ENCODE measurements around the gene SERPINA1.

SERPINA1 gene

DNA sequence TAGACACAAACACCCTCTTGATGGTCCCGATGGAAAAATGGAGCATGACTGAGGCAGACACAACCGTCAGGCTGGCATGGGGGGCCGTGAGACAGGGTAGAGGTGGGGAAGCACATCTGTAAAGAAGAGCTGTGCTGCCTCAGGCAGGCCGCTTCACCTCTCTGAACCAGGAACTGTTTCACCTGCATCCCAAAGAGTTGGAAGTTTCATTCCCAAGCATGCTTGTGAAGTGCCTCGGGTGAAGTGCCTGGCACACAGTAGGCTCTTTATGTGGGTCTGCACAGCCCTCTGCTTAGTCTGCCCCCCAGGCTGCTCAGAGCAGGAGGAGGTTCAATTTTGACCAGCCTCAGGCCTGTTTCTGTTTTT, 685 bp upstream of the SERPINA1 start:
- in situ Hi-C loops (cut with HindIII; ENCODE audit: low pct_ligation_motif_present, low sequenced_read_pairs) = no loop called here
- Histone ChIP-seq H3K27ac (no peak overlapping the region), H3K4me3 (ENCODE audit: low read depth, low read length) (no peak overlapping the region), H3K27me3 (replicated peaks) (no peaks in the 10 kb centered on the region), H3K36me3 (replicated peaks) (no peaks in the 10 kb centered on the region)
- TF ChIP-seq, protein P1, sequence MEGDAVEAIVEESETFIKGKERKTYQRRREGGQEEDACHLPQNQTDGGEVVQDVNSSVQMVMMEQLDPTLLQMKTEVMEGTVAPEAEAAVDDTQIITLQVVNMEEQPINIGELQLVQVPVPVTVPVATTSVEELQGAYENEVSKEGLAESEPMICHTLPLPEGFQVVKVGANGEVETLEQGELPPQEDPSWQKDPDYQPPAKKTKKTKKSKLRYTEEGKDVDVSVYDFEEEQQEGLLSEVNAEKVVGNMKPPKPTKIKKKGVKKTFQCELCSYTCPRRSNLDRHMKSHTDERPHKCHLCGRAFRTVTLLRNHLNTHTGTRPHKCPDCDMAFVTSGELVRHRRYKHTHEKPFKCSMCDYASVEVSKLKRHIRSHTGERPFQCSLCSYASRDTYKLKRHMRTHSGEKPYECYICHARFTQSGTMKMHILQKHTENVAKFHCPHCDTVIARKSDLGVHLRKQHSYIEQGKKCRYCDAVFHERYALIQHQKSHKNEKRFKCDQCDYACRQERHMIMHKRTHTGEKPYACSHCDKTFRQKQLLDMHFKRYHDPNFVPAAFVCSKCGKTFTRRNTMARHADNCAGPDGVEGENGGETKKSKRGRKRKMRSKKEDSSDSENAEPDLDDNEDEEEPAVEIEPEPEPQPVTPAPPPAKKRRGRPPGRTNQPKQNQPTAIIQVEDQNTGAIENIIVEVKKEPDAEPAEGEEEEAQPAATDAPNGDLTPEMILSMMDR (IDR thresholded peaks at IDR 0.05; ENCODE audit: low read depth, low read length, missing control alignments) = no peak
- DNase-seq = no peak

DNA sequence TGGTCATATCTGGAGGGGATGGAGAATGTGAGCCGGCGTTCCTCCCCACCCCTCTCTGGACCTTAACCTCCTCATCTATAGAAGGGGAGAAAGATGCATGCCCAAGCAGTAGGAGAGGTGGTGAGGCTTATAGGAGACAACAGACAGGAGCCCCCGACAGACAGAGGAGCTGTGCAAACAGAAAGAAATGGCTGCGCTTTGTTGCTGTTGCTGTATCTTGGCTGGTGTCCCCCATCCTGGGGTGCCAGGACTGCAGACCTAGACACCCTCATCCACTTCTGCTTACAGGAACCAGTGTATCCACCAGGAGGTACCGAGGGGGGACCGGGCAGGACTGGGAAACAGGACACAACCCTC, 397 bp downstream of the SERPINA1 start:
- no peak overlapping the region for H3K4me3 ChIP-seq (ENCODE audit: low read depth, low read length)
- no peak for DNase-seq
- TF ChIP-seq, protein P1 (IDR thresholded peaks at IDR 0.05; ENCODE audit: low read depth, low read length, missing control alignments) = no peak
- H3K27ac ChIP-seq = no peak overlapping the region
- no peaks in the 10 kb centered on the region for H3K27me3 ChIP-seq (replicated peaks)
- H3K36me3 ChIP-seq (replicated peaks) = no peaks in the 10 kb centered on the region
- in situ Hi-C loops (cut with HindIII; ENCODE audit: low pct_ligation_motif_present, low sequenced_read_pairs) = no loop called here

DNA sequence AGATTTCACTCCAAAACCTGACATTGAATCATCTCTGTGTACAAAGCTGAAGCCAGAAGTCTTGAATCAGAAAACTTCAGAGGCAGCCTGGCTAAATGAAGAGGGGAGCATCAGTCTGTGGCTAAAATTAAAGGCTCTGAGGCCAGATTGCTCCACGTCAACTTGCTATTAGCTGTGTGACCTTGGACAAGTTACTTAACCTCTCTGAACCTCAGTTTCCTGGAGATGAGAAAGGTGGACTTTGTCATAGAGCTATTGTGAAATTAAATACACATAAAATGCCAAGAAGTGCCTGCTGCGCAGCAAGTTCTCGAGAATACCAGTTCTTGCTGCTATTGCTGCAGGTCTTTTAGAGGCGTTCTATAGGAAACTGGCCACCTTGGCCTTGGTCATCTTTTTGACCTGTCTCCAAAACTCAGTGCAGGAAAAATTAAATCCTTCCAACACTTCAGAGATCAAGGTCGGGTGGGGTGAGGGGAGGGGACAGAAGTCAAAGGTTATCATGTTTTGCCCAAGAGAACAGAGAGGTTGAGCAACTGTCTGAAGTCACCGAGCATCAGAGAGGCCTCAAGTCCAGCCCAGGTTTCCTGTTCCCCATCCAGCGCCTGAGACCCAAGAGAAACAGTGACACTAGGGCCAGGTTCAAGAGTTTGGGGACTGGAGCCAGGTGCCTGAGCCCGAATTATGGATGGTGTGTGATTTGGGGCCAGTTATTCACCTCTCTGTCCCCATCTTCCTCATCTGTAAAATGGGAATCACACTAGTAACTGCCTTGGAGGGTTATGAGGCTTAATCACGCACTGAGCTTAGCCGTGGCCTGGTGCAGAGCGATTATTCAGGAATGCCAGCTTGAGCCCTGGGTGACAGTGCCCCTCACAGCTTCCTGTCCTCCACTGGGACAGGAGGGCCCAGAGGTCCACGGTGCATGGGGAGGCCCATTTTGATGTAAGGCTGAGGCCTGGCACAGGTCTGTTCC, 1.1 kb downstream of the SERPINA1 start:
- Histone ChIP-seq H3K27me3 (replicated peaks) (no peaks in the 10 kb centered on the region), H3K4me3 (ENCODE audit: low read depth, low read length) (no peak overlapping the region), H3K36me3 (replicated peaks) (no peaks in the 10 kb centered on the region), H3K27ac (no peak overlapping the region)
- DNase-seq = no peak
- in situ Hi-C loops (cut with HindIII; ENCODE audit: low pct_ligation_motif_present, low sequenced_read_pairs) = no loop called here
- TF ChIP-seq, protein P1 (IDR thresholded peaks at IDR 0.05; ENCODE audit: low read depth, low read length, missing control alignments) = no peak

DNA sequence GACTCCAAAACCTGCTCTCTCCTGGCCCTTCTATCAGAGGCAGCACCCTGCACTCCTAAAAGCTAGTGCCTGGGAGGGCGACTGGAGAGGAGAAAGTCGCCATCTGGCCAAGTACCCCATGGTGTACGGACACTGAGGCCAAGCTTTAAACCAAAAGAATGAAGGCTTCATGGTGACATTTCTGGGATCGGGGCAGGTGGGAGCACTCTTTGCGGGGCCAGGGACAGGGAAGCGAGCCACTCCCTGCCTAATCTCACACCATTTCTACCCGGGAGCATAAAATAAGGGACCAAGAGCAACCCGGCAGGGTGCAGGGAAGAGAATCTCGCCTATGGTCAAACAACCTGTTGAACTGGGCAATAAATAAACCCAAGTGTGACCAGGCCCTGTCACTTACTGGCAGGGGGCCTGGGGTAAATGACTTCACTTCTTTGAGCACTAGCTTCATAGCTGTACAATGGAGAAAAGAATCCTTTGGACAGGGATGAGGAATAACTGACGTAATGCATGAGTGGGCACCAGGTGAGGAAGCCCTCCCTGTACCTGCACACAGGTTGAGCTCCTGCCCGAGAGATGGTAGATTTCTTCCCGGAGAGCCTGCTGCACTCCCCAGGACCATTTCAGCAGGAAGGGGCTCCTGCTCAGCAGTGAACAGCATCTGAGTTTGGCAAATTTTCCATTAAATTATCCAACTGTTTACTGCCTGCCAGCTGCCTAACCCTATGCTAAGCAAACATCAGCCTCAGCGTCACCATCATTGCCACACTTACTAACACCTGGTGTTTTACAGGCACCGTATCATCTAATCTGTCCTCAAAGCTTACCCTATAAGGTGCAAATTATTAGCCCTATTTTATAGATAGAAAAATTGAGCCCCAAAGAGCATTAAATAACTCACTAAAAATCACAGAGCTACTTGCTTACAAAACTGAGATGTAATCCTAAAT, 2.0 kb downstream of the SERPINA1 start:
- Histone ChIP-seq H3K4me3 (ENCODE audit: low read depth, low read length) (no peak overlapping the region), H3K27me3 (replicated peaks) (no peaks in the 10 kb centered on the region), H3K27ac (no peak overlapping the region), H3K36me3 (replicated peaks) (no peaks in the 10 kb centered on the region)
- TF ChIP-seq, protein P1 (IDR thresholded peaks at IDR 0.05; ENCODE audit: low read depth, low read length, missing control alignments) = no peak
- in situ Hi-C loops (cut with HindIII; ENCODE audit: low pct_ligation_motif_present, low sequenced_read_pairs) = no loop called here
- no peak for DNase-seq

DNA sequence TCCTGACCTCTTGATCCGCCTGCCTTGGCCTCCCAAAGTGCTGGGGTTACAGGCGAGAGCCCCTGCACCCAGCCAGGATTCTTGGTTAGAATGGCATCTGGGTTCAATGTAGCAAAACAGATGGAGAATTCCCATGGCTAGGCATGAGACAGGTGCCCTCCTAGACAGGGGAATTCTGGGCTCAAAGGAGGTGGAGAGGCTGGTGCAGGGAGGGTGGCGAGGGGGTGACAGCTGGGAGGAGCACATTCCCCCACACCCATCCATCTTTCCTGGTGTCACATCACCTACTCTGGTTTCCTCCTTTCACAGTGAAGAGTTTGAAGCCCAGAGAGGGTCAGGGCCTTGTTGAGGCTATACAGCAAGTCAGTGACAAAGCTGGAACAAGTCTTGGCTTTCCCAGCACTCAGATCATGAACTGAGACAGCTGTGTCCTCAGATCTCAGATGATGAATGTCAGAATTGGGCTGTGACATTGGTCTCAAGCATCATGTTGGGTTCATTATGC, 2.8 kb downstream of the SERPINA1 start:
- in situ Hi-C loops (cut with HindIII; ENCODE audit: low pct_ligation_motif_present, low sequenced_read_pairs) = no loop called here
- H3K27ac ChIP-seq = no peak overlapping the region
- H3K36me3 ChIP-seq (replicated peaks) = no peaks in the 10 kb centered on the region
- H3K4me3 ChIP-seq (ENCODE audit: low read depth, low read length) = no peak overlapping the region
- TF ChIP-seq, protein P1 (IDR thresholded peaks at IDR 0.05; ENCODE audit: low read depth, low read length, missing control alignments) = no peak
- no peak for DNase-seq
- no peaks in the 10 kb centered on the region for H3K27me3 ChIP-seq (replicated peaks)
